ENCODE data around the gene GAGE12J.
"Not testable (repeated sequence)": the region's sequence is repeated elsewhere in the genome, so short reads cannot be mapped to it uniquely, and the experiment has no call there.

DNA sequence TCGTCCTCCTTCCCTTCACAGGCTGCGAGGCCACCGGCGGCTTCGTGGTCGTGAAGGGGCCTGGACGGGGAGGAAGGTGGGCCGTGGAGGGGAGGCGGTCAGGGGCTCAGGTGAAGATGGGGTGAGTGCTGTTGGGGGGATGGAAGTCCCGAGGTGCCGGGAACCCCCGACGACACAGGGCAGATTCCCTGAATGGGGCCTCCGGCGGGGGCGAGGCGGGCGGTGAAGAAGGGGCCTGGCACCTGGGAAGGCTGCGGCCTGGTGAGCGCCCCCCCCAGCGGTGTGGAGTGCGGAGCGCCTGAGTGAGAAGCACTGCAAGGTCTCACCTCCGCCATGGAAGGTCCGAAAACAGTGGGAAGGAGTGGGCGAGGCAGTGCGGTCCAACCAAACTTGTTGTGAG, 429 bp downstream of the GAGE12J start:
- not testable (repeated sequence) for TF ChIP-seq POLR2A (IDR thresholded peaks at IDR 0.05; ENCODE audit: low read length); GATA1 (IDR thresholded peaks at IDR 0.05; ENCODE audit: low read depth, low read length)

All from erythroblast (primary cell).